A549 (cell line): ENCODE measurements around the gene MX2. TPM values are rescaled to one million over a fixed set of nuclear protein-coding genes. Genes with fewer than 3 reads are reported as not detected.

Experiments used
- ATAC-seq, 2 experiments: fragments of 200-7000 bp in 1 of 2; fragments of >200 bp in 1 of 2; cut with Nextera tagmentation in 1 of 2; cut with Tn5 transposase in 1 of 2; 3 replicates each; pipeline versions ENCODE4 v1.8.0 to v1.9.1; 2018 to 2020; ENCODE audit warnings: mild to moderate bottlenecking in 1 of 2, moderate library complexity in 1 of 2
- CTCF ChIA-PET: fragments of 300-600 bp; sonication (Branson Sonifier 250); formaldehyde crosslinking; extraction: SDS; loops from one replicate; lab custom pipeline; 2021; ENCODE audit warnings: antibody characterized with exemption, inconsistent platforms; lab: Yijun Ruan, JAX
- POLR2A ChIA-PET: fragments of 350-600 bp; formaldehyde crosslinking; extraction: SDS; loops from one replicate; lab custom pipeline; 2021; ENCODE audit warnings: antibody characterized with exemption, inconsistent platforms; lab: Yijun Ruan, JAX
- DNase-seq, 2 experiments: peaks; one replicate each; pipeline versions ENCODE4 v3.0.0 to v3.0.0-alpha.2; 2011 to 2016; ENCODE audit warnings: low read depth in 1 of 2, low spot score in 1 of 2
- FAIRE-seq: peaks from 2 replicates; lab custom pipeline; 2011; peaks lifted over from hg19 to GRCh38; lab: Jason Lieb, UNC
- H3K27ac ChIP-seq, 2 experiments: fragments of >200 bp; sonication (Bioruptor Twin); formaldehyde crosslinking; 3 replicates each; pipeline ENCODE4 v1.5.1; 2016 to 2017
- H3K4me1 ChIP-seq: fragments of >200 bp; sonication (Bioruptor Twin); formaldehyde crosslinking; 3 replicates; pipeline ENCODE4 v1.6.1; 2016
- H3K4me2 ChIP-seq: fragments of >200 bp; sonication (Bioruptor Twin); formaldehyde crosslinking; 3 replicates; pipeline ENCODE4 v1.6.1; 2016
- H3K4me3 ChIP-seq: fragments of >200 bp; sonication (Bioruptor Twin); formaldehyde crosslinking; 3 replicates; pipeline ENCODE4 v1.5.1; 2016
- H3K9me3 ChIP-seq: fragments of >200 bp; sonication (Bioruptor Twin); formaldehyde crosslinking; 3 replicates; pipeline ENCODE4 v1.6.1; 2016
- ATOH8 ChIP-seq: fragments of 250-450 bp; sonication (Bioruptor Pico); IDR thresholded peaks from 2 replicates; pipeline ENCODE4 v1.5.0; 2020; ENCODE audit warnings: low read depth, mild to moderate bottlenecking, moderate library complexity
- CEBPB ChIP-seq, 2 experiments: fragments of >200 bp in 1 of 2; sonication (Bioruptor Twin) in 1 of 2; formaldehyde crosslinking in 1 of 2; IDR thresholded peaks; 2 replicates each; pipeline ENCODE4 v1.6.1; 2012 to 2016
- ELK1 ChIP-seq: fragments of 150-350 bp; IDR thresholded peaks from 2 replicates; pipeline ENCODE4 v1.6.1; 2014; ENCODE audit warnings: low read depth, mild to moderate bottlenecking, low read length
- EP300 ChIP-seq, 2 experiments: fragments of >200 bp; sonication (Bioruptor Twin); formaldehyde crosslinking; IDR thresholded peaks; 2 replicates in 1 of 2; 3 replicates in 1 of 2; pipeline ENCODE4 v1.6.1; 2016 to 2017
- GATA3 ChIP-seq: IDR thresholded peaks from 2 replicates; pipeline ENCODE4 v1.6.1; 2012; ENCODE audit warnings: borderline replicate concordance
- HMGXB4 ChIP-seq: fragments of 250-450 bp; sonication (Bioruptor Pico); IDR thresholded peaks from 2 replicates; pipeline ENCODE4 v1.5.0; 2021; ENCODE audit warnings: mild to moderate bottlenecking, moderate library complexity, borderline replicate concordance
- JUN ChIP-seq, 2 experiments: fragments of >200 bp; sonication (Bioruptor Twin); formaldehyde crosslinking; IDR thresholded peaks; 2 replicates in 1 of 2; 3 replicates in 1 of 2; pipeline ENCODE4 v1.6.1; 2016 to 2017
- MYC ChIP-seq: IDR thresholded peaks from 2 replicates; pipeline ENCODE4 v1.6.1; 2012; ENCODE audit warnings: mild to moderate bottlenecking, inconsistent platforms, low read length, improper control_type of control experiment, borderline replicate concordance
- NPAS2 ChIP-seq: fragments of 250-450 bp; sonication (Bioruptor Pico); IDR thresholded peaks from 2 replicates; pipeline ENCODE4 v1.8.0; 2022; ENCODE audit warnings: mild to moderate bottlenecking, moderate library complexity, borderline replicate concordance
- RAD21 ChIP-seq, 2 experiments: fragments of >200 bp in 1 of 2; sonication (Bioruptor Twin) in 1 of 2; formaldehyde crosslinking in 1 of 2; IDR thresholded peaks in 1 of 2; conservative IDR thresholded peaks in 1 of 2; 2 replicates in 1 of 2; 3 replicates in 1 of 2; pipeline ENCODE4 v1.6.1; 2012 to 2018; ENCODE audit warnings: inconsistent platforms in 1 of 2
- REST ChIP-seq: fragments of 200-600 bp; sonication (generic); IDR thresholded peaks from 2 replicates; pipeline ENCODE4 v1.6.1; 2016; ENCODE audit warnings: antibody characterized with exemption, mild to moderate bottlenecking, moderate library complexity
- RFX5 ChIP-seq: fragments of 450-650 bp; IDR thresholded peaks from 2 replicates; pipeline ENCODE4 v1.7.1; 2014; ENCODE audit warnings: antibody characterized with exemption, mild to moderate bottlenecking, moderate library complexity
- RNF2 ChIP-seq: fragments of 200-600 bp; sonication (generic); IDR thresholded peaks from 2 replicates; pipeline ENCODE4 v1.6.1; 2016; ENCODE audit warnings: low read depth, mild to moderate bottlenecking, antibody characterized with exemption, moderate library complexity, borderline replicate concordance
- SREBF2 ChIP-seq: fragments of 450-650 bp; IDR thresholded peaks from 2 replicates; pipeline ENCODE4 v1.6.1; 2014; ENCODE audit warnings: mild to moderate bottlenecking, moderate library complexity
- TP53 ChIP-seq: fragments of 250-450 bp; sonication (Bioruptor Pico); IDR thresholded peaks from 2 replicates; pipeline ENCODE4 v1.5.0; 2021; ENCODE audit warnings: mild to moderate bottlenecking, moderate library complexity
- ZNF302 ChIP-seq: fragments of 250-450 bp; sonication (Bioruptor Pico); IDR thresholded peaks from 2 replicates; pipeline ENCODE4 v1.9.0; 2021; ENCODE audit warnings: inconsistent platforms, mild to moderate bottlenecking, moderate library complexity
- WGBS: methylation state at CpG from one replicate; pipeline ENCODE4 v1.1.6; 2017; ENCODE audit errors: missing lambda C conversion rate; 5-methylcytosine and 5-hydroxymethylcytosine counted together
- polyA plus RNA-seq, 4 experiments: library from polyadenylated mRNA; depleted of rRNA in 3 of 4; stranded (reverse); fragments of >200 nt; fragmentation: RNase III in 1 of 4; extraction: RNeasy Plus Mini Kit Qiagen cat#74134 plus additional on column Dnase treatment in 1 of 4; gene quantifications; 2 replicates in 3 of 4; 3 replicates in 1 of 4; pipeline ENCODE4 v1.2.3, GENCODE V29; 2011 to 2017
- TF ChIP-seq, protein P1 (sequence below): fragments of 450-650 bp; IDR thresholded peaks from 2 replicates; pipeline ENCODE4 v1.6.1; 2014; ENCODE audit warnings: antibody characterized with exemption
- TF ChIP-seq, protein P2 (sequence below): IDR thresholded peaks from 2 replicates; pipeline ENCODE4 v1.6.1; 2012

MX2 gene
- polyA plus RNA-seq, 2 of the 4 experiments (the other 2 are of a cell fraction) = not detected

DNA sequence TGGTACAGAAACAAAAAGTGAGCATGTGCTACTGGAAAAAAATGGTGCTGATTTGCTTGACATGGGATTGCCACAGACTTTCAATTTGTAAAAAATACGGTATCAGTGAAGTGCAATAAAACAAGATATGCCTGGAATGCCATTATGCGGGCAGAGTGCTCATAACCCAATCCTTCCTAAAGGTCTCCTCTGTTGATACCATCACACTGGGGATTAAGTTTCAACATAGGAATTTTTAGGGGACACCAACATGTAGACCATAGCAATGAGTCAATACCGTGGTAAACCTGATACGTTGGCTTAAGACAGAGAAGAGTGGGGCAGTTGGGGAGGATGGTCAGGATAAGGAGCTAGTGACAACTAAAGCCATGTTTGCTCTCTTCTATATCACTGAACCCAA lies 84.8 kb downstream of the MX2 start:
- no peak for DNase-seq
- POLR2A ChIA-PET = no interaction called here

GRCh38 chr21:41447356-41447755 lies 85.5 kb downstream of the MX2 start:
- H3K4me1 ChIP-seq = no peaks in the 10 kb centered on the region
- POLR2A ChIA-PET = no interaction called here
- FAIRE-seq = no peak

More for the DNA sequence above, 84.8 kb downstream of the MX2 start:
- H3K27ac ChIP-seq = no peak overlapping the region
- WGBS = 69% methylated on average over 4 of the region's 4 CpGs
- no peaks in the 10 kb centered on the region for H3K9me3 ChIP-seq
- ATAC-seq = no peak
- CTCF ChIA-PET = no interaction called here
- no peak for FAIRE-seq
- no peak overlapping the region for H3K4me2 ChIP-seq
- H3K4me3 ChIP-seq = no peak overlapping the region
- H3K4me1 ChIP-seq = no peaks in the 10 kb centered on the region
- TF ChIP-seq RFX5 (no peak), GATA3 (no peak), MYC (no peak), SREBF2 (no peak), ELK1 (no peak), RNF2 (no peak), ZNF302 (CRISPR knock-in tag) (no peak), TP53 (no peak), CEBPB (IDR thresholded peaks at IDR 0.05) (no peak), NPAS2 (no peak), ATOH8 (CRISPR knock-in tag) (no peak)
- TF ChIP-seq, protein P1, sequence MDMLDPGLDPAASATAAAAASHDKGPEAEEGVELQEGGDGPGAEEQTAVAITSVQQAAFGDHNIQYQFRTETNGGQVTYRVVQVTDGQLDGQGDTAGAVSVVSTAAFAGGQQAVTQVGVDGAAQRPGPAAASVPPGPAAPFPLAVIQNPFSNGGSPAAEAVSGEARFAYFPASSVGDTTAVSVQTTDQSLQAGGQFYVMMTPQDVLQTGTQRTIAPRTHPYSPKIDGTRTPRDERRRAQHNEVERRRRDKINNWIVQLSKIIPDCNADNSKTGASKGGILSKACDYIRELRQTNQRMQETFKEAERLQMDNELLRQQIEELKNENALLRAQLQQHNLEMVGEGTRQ = no peak
- TF ChIP-seq, protein P2, sequence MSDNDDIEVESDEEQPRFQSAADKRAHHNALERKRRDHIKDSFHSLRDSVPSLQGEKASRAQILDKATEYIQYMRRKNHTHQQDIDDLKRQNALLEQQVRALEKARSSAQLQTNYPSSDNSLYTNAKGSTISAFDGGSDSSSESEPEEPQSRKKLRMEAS = no peak

GRCh38 chr21:41449613-41450012 lies 87.8 kb downstream of the MX2 start:
- ATAC-seq = no peak
- 33% methylated on average over 3 of the region's 5 CpGs for WGBS
- FAIRE-seq = no peak
- CTCF ChIA-PET = interaction anchor here (1.1 kb wide), 1 partner anchor 166 kb away, joined by 3 read pairs; no protein-coding TSS in a partner anchor
- DNase-seq = no peak
- Histone ChIP-seq H3K4me1 (no peaks in the 10 kb centered on the region), H3K9me3 (no peaks in the 10 kb centered on the region), H3K27ac (no peak overlapping the region), H3K4me3 (no peak overlapping the region)
- TF ChIP-seq JUN (IDR thresholded peaks at IDR 0.05) (no peak), RAD21 (conservative IDR thresholded peaks at IDR 0.05 in 1 of 2, IDR thresholded peaks at IDR 0.05 in 1 of 2) (no peak), EP300 (IDR thresholded peaks at IDR 0.05) (no peak), REST (no peak)
- TF ChIP-seq, all 56 proteins: peak for 0
- POLR2A ChIA-PET = no interaction called here
- H3K4me2 ChIP-seq = no peak overlapping the region

More at GRCh38 chr21:41447356-41447755, 85.5 kb downstream of the MX2 start:
- WGBS = 62% methylated on average over 3 of the region's 3 CpGs
- no peak for TF ChIP-seq HMGXB4 (CRISPR knock-in tag)
- H3K9me3 ChIP-seq = no peaks in the 10 kb centered on the region
- no peak overlapping the region for H3K4me2 ChIP-seq
- no peak for DNase-seq
- no peak overlapping the region for H3K27ac ChIP-seq
- no peak overlapping the region for H3K4me3 ChIP-seq
- ATAC-seq = no peak
- CTCF ChIA-PET = no interaction called here
